OCI-LY3 (cell line): ENCODE measurements around the gene APOBEC3F.
A peak's percentile ranks its signal among the peaks of the same experiment; 100 is the strongest.
"Not testable (repeated sequence)": the region's sequence is repeated elsewhere in the genome, so short reads cannot be mapped to it uniquely, and the experiment has no call there.

Source experiments
- H2AFZ ChIP-seq: fragments of 200-600, 300-600 bp; shearing (Covaris generic); 2 replicates; pipeline ENCODE4 v1.6.0; 2014; ENCODE audit warnings: antibody characterized with exemption, low read depth, low read length
- H3K27ac ChIP-seq: fragments of 200-600, 300-600 bp; sonication (generic); 2 replicates; pipeline ENCODE4 v1.5.1; 2014; ENCODE audit warnings: mild to moderate bottlenecking, low read length, moderate library complexity, mixed read lengths
- H3K27me3 ChIP-seq: fragments of 200-600, 300-600 bp; sonication (generic); 2 replicates; pipeline ENCODE4 v1.6.1; 2014; ENCODE audit warnings: low read depth, low read length, mixed read lengths
- H3K36me3 ChIP-seq: fragments of 200-600, 300-600 bp; sonication (generic); replicated peaks from 2 replicates; pipeline ENCODE3; 2014; ENCODE audit warnings: low read depth, low read length, mixed read lengths
- H3K4me1 ChIP-seq: fragments of 300-600, 200-600 bp; sonication (generic); 2 replicates; pipeline ENCODE4 v1.6.1; 2014; ENCODE audit warnings: low read length, mixed read lengths
- H3K4me2 ChIP-seq: fragments of 200-600, 300-600 bp; sonication (generic); 2 replicates; pipeline ENCODE4 v1.6.1; 2014; ENCODE audit warnings: low read length, mixed read lengths
- H3K4me3 ChIP-seq: fragments of 300-600, 200-600 bp; sonication (generic); 2 replicates; pipeline ENCODE4 v1.5.1; 2014; ENCODE audit warnings: antibody characterized with exemption, mild to moderate bottlenecking, low read length, moderate library complexity
- H3K79me2 ChIP-seq: fragments of 300-600, 200-600 bp; shearing (Covaris generic); 2 replicates; pipeline ENCODE4 v1.6.1; 2014; ENCODE audit warnings: mild to moderate bottlenecking, low read length, mixed read lengths
- H3K9ac ChIP-seq: fragments of 300-600, 200-600 bp; shearing (Covaris generic); 2 replicates; pipeline ENCODE4 v1.6.0; 2014; ENCODE audit warnings: mild to moderate bottlenecking, low read length, moderate library complexity
- H3K9me3 ChIP-seq: fragments of 200-600, 300-600 bp; shearing (Covaris generic); 2 replicates; pipeline ENCODE4 v1.6.1; 2014; ENCODE audit warnings: low read length, mixed read lengths; ENCODE audit not compliant: insufficient read depth
- H4K20me1 ChIP-seq: fragments of 200-600, 300-600 bp; sonication (generic); 2 replicates; pipeline ENCODE4 v1.6.1; 2016; ENCODE audit warnings: low read length, mixed read lengths; ENCODE audit not compliant: insufficient read depth
- CTCF ChIP-seq: fragments of 200-600, 300-600 bp; sonication (generic); IDR thresholded peaks from 2 replicates; pipeline ENCODE4 v1.5.1; 2014; ENCODE audit warnings: antibody characterized with exemption, low read length, low read depth
- EZH2phosphoT487 ChIP-seq: fragments of 200-600 bp; shearing (Covaris generic); IDR thresholded peaks from 2 replicates; pipeline ENCODE4 v1.6.1; 2018; ENCODE audit warnings: antibody characterized with exemption, mixed run types, low read depth

Gene APOBEC3F

GRCh38 chr22:39013942-39014722, 26.5 kb upstream of the APOBEC3F start, which contains the start of gene APOBEC3C:
Gene APOBEC3C (plus strand): TSS chr22:39014257. CDS start chr22:39014363, 106 bp downstream.
- peak within 1 kb of the TSS; percentile 57 for H2AFZ ChIP-seq
- H3K36me3 ChIP-seq = no peaks in the 10 kb centered on the region
- H3K4me1 ChIP-seq = peaks cover 13% of the 10 kb centered on the region; the same call in 1 of the 2 replicates
- H3K79me2 ChIP-seq = peaks cover 5% of the 10 kb centered on the region; the same call in 1 of the 2 replicates
- H3K27ac ChIP-seq = peak within 1 kb of the TSS; percentile 55
- peak within 1 kb of the TSS; percentile 94 for H3K4me2 ChIP-seq
- peak within 1 kb of the TSS; percentile 84 for H3K4me3 ChIP-seq
- TF ChIP-seq EZH2phosphoT487 (no peak), CTCF (peak; percentile 31)
- no peaks in the 10 kb centered on the region for H3K27me3 ChIP-seq
- H4K20me1 ChIP-seq = no peaks in the 10 kb centered on the region
- peak within 1 kb of the TSS; percentile 86 for H3K9ac ChIP-seq
- H3K9me3 ChIP-seq = no peaks in the 10 kb centered on the region

- H3K4me3 ChIP-seq = peak overlapping the region; percentile 84
- peak overlapping the region; percentile 94 for H3K4me2 ChIP-seq
- H3K27ac ChIP-seq = peak overlapping the region; percentile 55
Measured at GRCh38 chr22:39014723-39015121, 25.9 kb upstream of the APOBEC3F start.

GRCh38 chr22:39016592-39016991, 24.1 kb upstream of the APOBEC3F start:
- Histone ChIP-seq H3K4me2 (no peak overlapping the region), H3K4me3 (no peak overlapping the region)

More at GRCh38 chr22:39014723-39015121, 25.9 kb upstream of the APOBEC3F start:
- Histone ChIP-seq H3K4me1 (peaks cover 13% of the 10 kb centered on the region; the same call in 1 of the 2 replicates), H3K9ac (peak overlapping the region; percentile 86), H2AFZ (peak overlapping the region; percentile 57)
- not testable (repeated sequence) for H4K20me1 ChIP-seq, H3K79me2 ChIP-seq, H3K27me3 ChIP-seq, H3K9me3 ChIP-seq, H3K36me3 ChIP-seq

GRCh38 chr22:39017596-39018365, 22.9 kb upstream of the APOBEC3F start:
- Histone ChIP-seq H2AFZ (no peak overlapping the region), H4K20me1 (no peaks in the 10 kb centered on the region), H3K4me1 (peaks cover 22% of the 10 kb centered on the region), H3K27me3 (no peaks in the 10 kb centered on the region), H3K4me3 (no peak overlapping the region), H3K79me2 (peaks cover 5% of the 10 kb centered on the region; the same call in 1 of the 2 replicates), H3K36me3 (no peaks in the 10 kb centered on the region), H3K9me3 (no peaks in the 10 kb centered on the region), H3K9ac (no peak overlapping the region), H3K27ac (no peak overlapping the region), H3K4me2 (no peak overlapping the region)
- TF ChIP-seq CTCF = no peak
- TF ChIP-seq EZH2phosphoT487 = no peak

More at GRCh38 chr22:39016592-39016991, 24.1 kb upstream of the APOBEC3F start:
- Histone ChIP-seq H4K20me1 (no peaks in the 10 kb centered on the region), H3K79me2 (peaks cover 5% of the 10 kb centered on the region; the same call in 1 of the 2 replicates), H3K4me1 (peaks cover 19% of the 10 kb centered on the region), H3K27me3 (no peaks in the 10 kb centered on the region), H3K36me3 (no peaks in the 10 kb centered on the region), H2AFZ (no peak overlapping the region), H3K9ac (no peak overlapping the region), H3K9me3 (no peaks in the 10 kb centered on the region), H3K27ac (no peak overlapping the region)
- no peak for TF ChIP-seq EZH2phosphoT487
- TF ChIP-seq CTCF = no peak

- H3K36me3 ChIP-seq, H4K20me1 ChIP-seq, H3K9me3 ChIP-seq, H3K27me3 ChIP-seq, H3K4me2 ChIP-seq, H3K4me3 ChIP-seq, H3K9ac ChIP-seq, H3K27ac ChIP-seq, H3K79me2 ChIP-seq, H2AFZ ChIP-seq: not testable (repeated sequence)
- peaks cover 13% of the 10 kb centered on the region for H3K4me1 ChIP-seq
Measured at GRCh38 chr22:39020021-39020651, 20.5 kb upstream of the APOBEC3F start.
